Caco-2 (cell line): ENCODE results near the gene UXS1. TPM values are rescaled to one million over a fixed set of nuclear protein-coding genes. Genes with fewer than 3 reads are reported as not detected.

Source experiments
- BruUV-seq: library from RNA; stranded (reverse); fragments of 400-500 nt; replicated peaks from 2 replicates; lab custom pipeline; 2021; lab: Mats Ljungman, UMichigan
- CTCF ChIA-PET: fragments of 300-600 bp; sonication (Branson Sonifier 250); formaldehyde crosslinking; loops from one replicate; lab custom pipeline; 2022; ENCODE audit warnings: antibody characterized with exemption; lab: Charles Lee
- POLR2A ChIA-PET: fragments of 300-600 bp; sonication (Branson Sonifier 250); formaldehyde crosslinking; loops from one replicate; lab custom pipeline; 2022; ENCODE audit warnings: antibody characterized with exemption; lab: Charles Lee
- DNase-seq, 2 experiments: peaks; one replicate each; pipeline versions ENCODE4 v3.0.0 to v3.0.0-alpha.2; 2020 to 2022
- H3K27me3 ChIP-seq: replicated peaks from 2 replicates; pipeline ENCODE4 v1.6.0; 2011; ENCODE audit warnings: low read length; ENCODE audit not compliant: control insufficient read depth, insufficient read depth
- H3K36me3 ChIP-seq: 2 replicates; pipeline ENCODE4 v1.5.1; 2011; ENCODE audit warnings: low read length; ENCODE audit not compliant: control insufficient read depth, insufficient read depth
- H3K4me1 ChIP-seq: fragments of 250-450 bp; sonication (Bioruptor Pico); 2 replicates; pipeline ENCODE4 v1.5.1; 2020; ENCODE audit warnings: mild to moderate bottlenecking
- H3K4me3 ChIP-seq: 2 replicates; pipeline ENCODE4 v1.5.1; 2011; ENCODE audit warnings: low read depth, mild to moderate bottlenecking, control low read depth, low read length
- H3K9me3 ChIP-seq: fragments of 250-450 bp; sonication (Bioruptor Pico); 2 replicates; pipeline ENCODE4 v1.5.1; 2020; ENCODE audit warnings: mild to moderate bottlenecking, moderate library complexity
- H3K27ac Mint-ChIP-seq: one replicate; pipeline ENCODE4 v1.8.0; 2022; ENCODE audit warnings: mixed read lengths; ENCODE audit not compliant: unreplicated experiment
- H3K27me3 Mint-ChIP-seq: one replicate; pipeline ENCODE4 v1.8.0; 2022; ENCODE audit warnings: mixed read lengths; ENCODE audit not compliant: insufficient read depth, unreplicated experiment
- H3K36me3 Mint-ChIP-seq: one replicate; pipeline ENCODE4 v1.8.0; 2022; ENCODE audit warnings: mild to moderate bottlenecking, mixed read lengths; ENCODE audit not compliant: insufficient read depth, unreplicated experiment
- H3K4me1 Mint-ChIP-seq: one replicate; pipeline ENCODE4 v1.8.0; 2022; ENCODE audit warnings: low read depth, mixed read lengths; ENCODE audit not compliant: unreplicated experiment
- H3K4me3 Mint-ChIP-seq: one replicate; pipeline ENCODE4 v1.8.0; 2022; ENCODE audit warnings: mild to moderate bottlenecking, moderate library complexity, mixed read lengths; ENCODE audit not compliant: unreplicated experiment
- H3K9me3 Mint-ChIP-seq: one replicate; pipeline ENCODE4 v1.8.0; 2022; ENCODE audit warnings: mixed read lengths; ENCODE audit not compliant: unreplicated experiment
- CTCF ChIP-seq, 2 experiments: fragments of 200-600 bp in 1 of 2; IDR thresholded peaks; 1 replicate in 1 of 2; 2 replicates in 1 of 2; pipeline versions ENCODE4 v1.5.1 to v1.8.0; 2011 to 2022; ENCODE audit warnings: antibody characterized with exemption in 1 of 2, control low read depth in 1 of 2, inconsistent platforms in 1 of 2, low read depth in 1 of 2, low read length in 1 of 2, mild to moderate bottlenecking in 1 of 2, moderate library complexity in 1 of 2; ENCODE audit not compliant: insufficient read depth in 1 of 2, severe bottlenecking in 1 of 2, unreplicated experiment in 1 of 2
- intact Hi-C: fragments of 100-400 bp; cut with micrococcal nuclease; formaldehyde crosslinking; loops from one replicate; pipeline ENCODE4 v1.10.0; 2022; ENCODE audit not compliant: unreplicated experiment
- total RNA-seq: library from RNA; stranded (reverse); gene quantifications from 2 replicates; pipeline ENCODE4 v1.2.3, GENCODE V29; 2022

UXS1 gene
- total RNA-seq, 1 experiment from 2014 or later, result 72.7 TPM

- no peaks in the 10 kb centered on the region; the same call in 1 of the 2 replicates for H3K36me3 ChIP-seq
- Mint-ChIP-seq H3K27me3 (no peaks in the 10 kb centered on the region), H3K9me3 (no peaks in the 10 kb centered on the region), H3K36me3 (peaks cover 43% of the 10 kb centered on the region), H3K4me3 (no peak overlapping the region), H3K27ac (no peak overlapping the region), H3K4me1 (peaks cover 28% of the 10 kb centered on the region)
- DNase-seq, result no peak
- peaks cover 30% of the 10 kb centered on the region for H3K4me1 ChIP-seq
- intact Hi-C loops, result no loop called here
- H3K27me3 ChIP-seq, result no peaks in the 10 kb centered on the region
- ChIA-PET CTCF (no interaction called here), POLR2A (no interaction called here)
- TF ChIP-seq CTCF (IDR thresholded peaks at IDR 0.05; ENCODE audit: insufficient read depth in 1 of 2, low read depth in 1 of 2, low read length in 1 of 2, severe bottlenecking in 1 of 2, unreplicated experiment in 1 of 2), result no peak
- no peak overlapping the region for H3K4me3 ChIP-seq
- H3K9me3 ChIP-seq, result no peaks in the 10 kb centered on the region
- no TSS peak for BruUV-seq
Observed at GRCh38 chr2:106122157-106122556, 71.9 kb downstream of the UXS1 start.

- CTCF ChIA-PET, result no interaction called here
- Histone ChIP-seq H3K4me1 (peaks cover 12% of the 10 kb centered on the region), H3K27me3 (no peaks in the 10 kb centered on the region), H3K4me3 (no peak overlapping the region), H3K36me3 (no peaks in the 10 kb centered on the region), H3K9me3 (no peaks in the 10 kb centered on the region)
- Mint-ChIP-seq H3K4me1 (peaks cover 14% of the 10 kb centered on the region), H3K27ac (no peak overlapping the region), H3K4me3 (no peak overlapping the region), H3K27me3 (no peaks in the 10 kb centered on the region), H3K9me3 (no peaks in the 10 kb centered on the region), H3K36me3 (peaks cover 43% of the 10 kb centered on the region)
- no peak for TF ChIP-seq CTCF (IDR thresholded peaks at IDR 0.05; ENCODE audit: insufficient read depth in 1 of 2, low read depth in 1 of 2, low read length in 1 of 2, severe bottlenecking in 1 of 2, unreplicated experiment in 1 of 2)
- intact Hi-C loops, result no loop called here
- POLR2A ChIA-PET, result no interaction called here
- DNase-seq, result no peak
- BruUV-seq, result no TSS peak
Observed at GRCh38 chr2:106120432-106120831, 73.7 kb downstream of the UXS1 start.

- Mint-ChIP-seq H3K9me3 (no peaks in the 10 kb centered on the region), H3K4me1 (peaks cover under 1% of the 10 kb centered on the region)
- no TSS peak for BruUV-seq
Observed at GRCh38 chr2:106119074-106119473, 75.0 kb downstream of the UXS1 start.

More at GRCh38 chr2:106119074-106119473, 75.0 kb downstream of the UXS1 start:
- H3K27me3 Mint-ChIP-seq, result no peaks in the 10 kb centered on the region
- ChIA-PET POLR2A (no interaction called here), CTCF (no interaction called here)
- H3K36me3 Mint-ChIP-seq, result peaks cover 30% of the 10 kb centered on the region
- peaks cover 2% of the 10 kb centered on the region for H3K4me1 ChIP-seq
- TF ChIP-seq CTCF (IDR thresholded peaks at IDR 0.05; ENCODE audit: insufficient read depth in 1 of 2, low read depth in 1 of 2, low read length in 1 of 2, severe bottlenecking in 1 of 2, unreplicated experiment in 1 of 2), result no peak
- no peaks in the 10 kb centered on the region for H3K9me3 ChIP-seq
- H3K4me3 ChIP-seq, result no peak overlapping the region
- intact Hi-C loops, result no loop called here
- DNase-seq, result no peak
- H3K4me3 Mint-ChIP-seq, result no peak overlapping the region
- H3K27me3 ChIP-seq, result no peaks in the 10 kb centered on the region
- no peak overlapping the region for H3K27ac Mint-ChIP-seq
- no peaks in the 10 kb centered on the region; the same call in 1 of the 2 replicates for H3K36me3 ChIP-seq
